Kidney (tissue), 14 donors: ENCODE data around the gene ATXN3. TPM values are rescaled to one million over a fixed set of nuclear protein-coding genes. Genes with fewer than 3 reads are reported as not detected.

Experiments
- DNase-seq, 5 donors: peaks; one replicate each; pipeline ENCODE4 v3.0.0-alpha.2; 2013 to 2020
- FAIRE-seq: peaks from 2 replicates; lab custom pipeline; 2012; peaks lifted over from hg19 to GRCh38; lab: Jason Lieb, UNC
- H3K27ac ChIP-seq, 2 donors: one replicate each; pipeline ENCODE4 v1.7.0; 2013; ENCODE audit warnings: low read depth in 2 of 2, low read length in 2 of 2, inconsistent platforms in 1 of 2
- H3K27me3 ChIP-seq: one replicate; pipeline ENCODE4 v1.7.1; 2013; ENCODE audit warnings: low read length, inconsistent platforms; ENCODE audit not compliant: control insufficient read depth, insufficient read depth
- H3K36me3 ChIP-seq, 3 donors: one replicate each; pipeline versions ENCODE4 v1.7.0 to v1.7.1; 2013; ENCODE audit warnings: low read length in 3 of 3, control low read depth in 1 of 3, inconsistent platforms in 1 of 3; ENCODE audit not compliant: insufficient read depth in 3 of 3, control insufficient read depth in 2 of 3
- H3K4me1 ChIP-seq, 3 donors: one replicate each; pipeline versions ENCODE4 v1.7.0 to v1.7.1; 2013; ENCODE audit warnings: low read length in 3 of 3, inconsistent platforms in 1 of 3, low read depth in 1 of 3; ENCODE audit not compliant: control insufficient read depth in 2 of 3, insufficient read depth in 2 of 3
- H3K4me3 ChIP-seq, 3 donors: one replicate each; pipeline versions ENCODE4 v1.7.0 to v1.8.1; 2013; ENCODE audit warnings: low read length in 3 of 3, control low read depth in 1 of 3, inconsistent platforms in 1 of 3
- H3K9ac ChIP-seq, 3 donors: one replicate each; pipeline versions ENCODE4 v1.7.0 to v1.7.1; 2013; ENCODE audit warnings: low read length in 3 of 3, control low read depth in 1 of 3, inconsistent platforms in 1 of 3
- H3K9me3 ChIP-seq, 3 donors: one replicate each; pipeline versions ENCODE4 v1.7.0 to v1.7.1; 2013; ENCODE audit warnings: low read length in 3 of 3, control low read depth in 1 of 3, inconsistent platforms in 1 of 3; ENCODE audit not compliant: control insufficient read depth in 2 of 3, insufficient read depth in 1 of 3
- intact Hi-C: fragments of 100-400 bp; cut with DNase I; formaldehyde crosslinking; loops from one replicate; pipeline ENCODE4 v1.11.1; 2022
- polyA plus RNA-seq: library from polyadenylated mRNA; stranded (reverse); fragments of 350-450 nt; fragmentation: Illumina TruSeq; extraction: RNeasy Lipid Tissue Mini Kit (QIAGEN cat#74804); gene quantifications from one replicate; pipeline ENCODE4 v1.2.3, GENCODE V29; 2014; ENCODE audit warnings: low read depth, low replicate concordance; ENCODE audit not compliant: insufficient read depth
- total RNA-seq: library from RNA; stranded (reverse); fragmentation: NEBNext Ultra II Directional; extraction: Animal tissue kit (Norgen Biotek cat#: 25700); gene quantifications from one replicate; pipeline ENCODE4 v1.2.1, GENCODE V29; 2021
- TF ChIP-seq, protein P1 (sequence below): IDR thresholded peaks from 3 replicates; pipeline ENCODE4 v1.5.1; 2012; ENCODE audit warnings: mild to moderate bottlenecking, moderate library complexity, borderline replicate concordance; ENCODE audit not compliant: insufficient read depth; ENCODE audit errors: extremely low read depth
- donor health status: control.
- donor health status: control.
- donor health status: control.
- donor health status: control.
- donor health status: control.
- donor health status: DM: yes; HTN: yes; CAD: no.
- donor health status: Normal renal cell carcinoma (clear cell type).

ATXN3 gene
- total and polyA plus RNA-seq, 2 donors from 2014 or later, result 17.2 to 33.6 TPM

DNA sequence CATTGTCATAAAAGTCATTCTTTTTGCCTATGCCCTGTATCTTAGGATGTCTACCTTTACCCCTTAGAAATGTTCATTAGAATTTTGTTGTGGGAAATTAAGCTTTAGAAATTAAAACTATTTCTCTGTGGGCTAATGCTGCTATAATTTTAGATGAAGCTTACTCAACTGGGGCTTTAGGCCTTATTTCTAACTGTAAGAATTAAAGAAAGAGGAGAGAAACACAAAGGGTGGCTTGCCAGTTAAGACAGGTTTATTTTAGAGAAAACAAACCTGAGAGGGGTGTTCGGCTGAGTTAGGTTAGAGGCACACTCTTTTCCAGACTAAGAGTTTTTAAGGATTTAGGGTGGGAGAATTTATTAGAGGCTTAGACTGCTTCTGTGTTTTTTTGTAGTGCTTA is 72.9 kb downstream of the ATXN3 start:
- Histone ChIP-seq H3K4me1 (peaks cover 2 to 12% (median 5%) of the 10 kb centered on the region in 3 donors), H3K9me3 (no peaks in the 10 kb centered on the region), H3K27me3 (no peaks in the 10 kb centered on the region), H3K4me3 (no peak overlapping the region), H3K9ac (no peak overlapping the region), H3K36me3 (peaks cover 0 to 2% (median 0%) of the 10 kb centered on the region in 3 donors), H3K27ac (no peak overlapping the region)
- intact Hi-C loops, result no loop called here
- DNase-seq (no peak), FAIRE-seq (no peak)
- TF ChIP-seq, protein P1, sequence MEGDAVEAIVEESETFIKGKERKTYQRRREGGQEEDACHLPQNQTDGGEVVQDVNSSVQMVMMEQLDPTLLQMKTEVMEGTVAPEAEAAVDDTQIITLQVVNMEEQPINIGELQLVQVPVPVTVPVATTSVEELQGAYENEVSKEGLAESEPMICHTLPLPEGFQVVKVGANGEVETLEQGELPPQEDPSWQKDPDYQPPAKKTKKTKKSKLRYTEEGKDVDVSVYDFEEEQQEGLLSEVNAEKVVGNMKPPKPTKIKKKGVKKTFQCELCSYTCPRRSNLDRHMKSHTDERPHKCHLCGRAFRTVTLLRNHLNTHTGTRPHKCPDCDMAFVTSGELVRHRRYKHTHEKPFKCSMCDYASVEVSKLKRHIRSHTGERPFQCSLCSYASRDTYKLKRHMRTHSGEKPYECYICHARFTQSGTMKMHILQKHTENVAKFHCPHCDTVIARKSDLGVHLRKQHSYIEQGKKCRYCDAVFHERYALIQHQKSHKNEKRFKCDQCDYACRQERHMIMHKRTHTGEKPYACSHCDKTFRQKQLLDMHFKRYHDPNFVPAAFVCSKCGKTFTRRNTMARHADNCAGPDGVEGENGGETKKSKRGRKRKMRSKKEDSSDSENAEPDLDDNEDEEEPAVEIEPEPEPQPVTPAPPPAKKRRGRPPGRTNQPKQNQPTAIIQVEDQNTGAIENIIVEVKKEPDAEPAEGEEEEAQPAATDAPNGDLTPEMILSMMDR, result no peak

DNA sequence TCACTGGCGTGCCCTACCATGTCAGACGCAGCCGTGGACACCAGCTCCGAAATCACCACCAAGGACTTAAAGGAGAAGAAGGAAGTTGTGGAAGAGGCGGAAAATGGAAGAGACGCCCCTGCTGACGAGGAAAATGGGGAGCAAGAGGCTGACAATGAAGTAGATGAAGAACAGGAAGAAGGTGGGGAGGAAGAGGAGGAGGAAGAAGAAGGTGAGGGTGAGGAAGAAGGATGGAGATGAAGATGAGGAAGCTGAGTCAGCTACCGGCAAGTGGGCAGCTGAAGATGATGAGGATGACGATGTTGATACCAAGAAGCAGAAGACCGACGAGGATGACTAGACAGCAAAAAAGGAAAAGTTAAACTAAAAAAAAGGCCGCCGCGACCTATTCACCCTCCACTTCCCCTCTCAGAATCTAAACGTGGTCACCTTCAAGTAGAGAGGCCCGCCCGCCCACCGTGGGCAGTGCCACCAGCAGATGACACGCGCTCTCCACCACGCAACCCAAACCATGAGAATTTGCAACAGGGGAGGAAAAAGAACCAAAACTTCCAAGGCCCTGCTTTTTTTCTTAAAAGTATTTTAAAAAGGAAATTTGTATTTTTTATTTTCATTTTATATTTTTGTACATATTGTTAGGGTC is 79.7 kb downstream of the ATXN3 start:
- intact Hi-C loops, result no loop called here
- Histone ChIP-seq H3K9ac (no peak overlapping the region), H3K27ac (no peak overlapping the region), H3K4me1 (no peaks in the 10 kb centered on the region), H3K27me3 (no peaks in the 10 kb centered on the region), H3K9me3 (no peaks in the 10 kb centered on the region), H3K36me3 (peaks cover 2 to 11% (median 3%) of the 10 kb centered on the region in 3 donors), H3K4me3 (no peak overlapping the region)
- FAIRE-seq, result no peak
- TF ChIP-seq, protein P1, result no peak
- DNase-seq, result no peak

DNA sequence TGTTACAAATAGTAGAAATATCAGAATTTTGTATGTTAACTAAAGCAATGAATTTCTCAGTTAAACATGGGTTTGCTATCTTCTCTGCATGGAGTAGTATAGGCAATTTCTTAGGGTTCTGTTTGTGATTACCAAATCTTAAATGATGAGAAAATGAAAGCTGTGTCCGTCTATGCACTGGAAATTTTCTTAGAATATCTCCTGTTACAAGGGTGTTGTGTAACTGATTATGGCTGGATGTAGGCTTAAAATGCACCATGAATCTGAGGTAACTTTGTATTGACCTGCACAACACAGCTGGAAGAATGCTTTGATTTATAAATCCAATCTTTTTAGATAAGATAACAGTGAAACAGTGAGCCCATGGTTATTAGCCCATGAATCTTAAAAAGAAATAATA is 84.3 kb downstream of the ATXN3 start:
- Histone ChIP-seq H3K9me3 (no peaks in the 10 kb centered on the region), H3K4me1 (no peaks in the 10 kb centered on the region), H3K27me3 (no peaks in the 10 kb centered on the region), H3K36me3 (peaks cover 3 to 19% (median 6%) of the 10 kb centered on the region in 3 donors), H3K4me3 (no peak overlapping the region), H3K27ac (no peak overlapping the region), H3K9ac (no peak overlapping the region)
- TF ChIP-seq, protein P1, result no peak
- DNase-seq, result no peak
- intact Hi-C loops, result no loop called here
- no peak for FAIRE-seq

DNA sequence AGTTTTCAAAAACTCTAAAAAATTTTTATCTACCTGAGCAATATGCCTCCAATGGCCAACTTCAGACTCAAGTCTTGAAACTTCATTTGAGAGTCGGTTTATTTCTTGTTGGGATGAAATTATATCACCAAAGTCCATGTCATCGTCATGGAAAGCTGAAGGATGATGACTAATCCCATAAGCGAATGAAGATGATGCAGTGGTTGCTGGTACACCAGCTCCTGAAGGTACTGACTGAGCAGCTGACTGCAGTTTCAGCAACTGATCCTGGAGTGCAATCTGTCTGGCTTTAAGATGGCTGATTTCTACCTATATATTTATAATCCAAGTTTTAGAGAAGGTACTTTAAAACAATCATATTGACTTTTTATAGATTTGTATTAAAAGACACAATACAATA is 84.9 kb downstream of the ATXN3 start:
- H3K36me3 ChIP-seq, result peaks cover 4 to 22% (median 6%) of the 10 kb centered on the region in 3 donors
- no peaks in the 10 kb centered on the region for H3K27me3 ChIP-seq
- no peak overlapping the region for H3K4me3 ChIP-seq
- no peaks in the 10 kb centered on the region for H3K9me3 ChIP-seq
- no peak for DNase-seq
- no peak overlapping the region for H3K9ac ChIP-seq
- TF ChIP-seq, protein P1, result no peak
- no peak for FAIRE-seq
- no peak overlapping the region for H3K27ac ChIP-seq
- H3K4me1 ChIP-seq, result no peaks in the 10 kb centered on the region
- intact Hi-C loops, result no loop called here
